HCT116 (cell line): ENCODE measurements around the gene ZNF32. TPM values are rescaled to one million over a fixed set of nuclear protein-coding genes. Genes with fewer than 3 reads are reported as not detected.

ENCODE experiments used
- ATAC-seq: fragments of 200-7000 bp; cut with Tn5 transposase; 2 replicates; pipeline ENCODE4 v1.9.1; 2020; ENCODE audit warnings: mild to moderate bottlenecking, moderate library complexity
- BruUV-seq: library from RNA; stranded (reverse); fragments of 400-500 nt; replicated peaks from 2 replicates; lab custom pipeline; 2021; lab: Mats Ljungman, UMichigan
- CTCF ChIA-PET: fragments of 300-600 bp; sonication (Branson Sonifier 250); formaldehyde crosslinking; loops from one replicate; lab custom pipeline; 2021; ENCODE audit warnings: antibody characterized with exemption; lab: Charles Lee
- POLR2A ChIA-PET: fragments of 300-600, 350-600 bp; sonication (Branson Sonifier 250); formaldehyde crosslinking; loops from one replicate; lab custom pipeline; 2021; ENCODE audit warnings: antibody characterized with exemption; lab: Charles Lee
- RAD21 ChIA-PET, 2 experiments: fragments of 300-600 bp; sonication (Branson Sonifier 250); formaldehyde crosslinking; loops; one replicate each; lab custom pipeline; 2023; ENCODE audit warnings: low total read pairs in 2 of 2; ENCODE audit not compliant: uncharacterized antibody in 2 of 2, unreplicated experiment in 2 of 2, low non-redundant PET in 1 of 2; lab: Charles Lee
- DNase-seq: peaks from one replicate; pipeline ENCODE4 v3.0.0-alpha.2; 2010; ENCODE audit warnings: low read depth, low spot score
- H2AFZ ChIP-seq: fragments of 200-600 bp; shearing (Covaris generic), sonication (generic); 2 replicates; pipeline ENCODE4 v1.6.1; 2017; ENCODE audit warnings: low read depth, mixed run types, mixed read lengths, antibody characterized with exemption, low read length; ENCODE audit not compliant: poor library complexity, severe bottlenecking
- H3K27ac ChIP-seq: 2 replicates; pipeline ENCODE4 v1.5.1; 2012; ENCODE audit warnings: low read depth, low read length
- H3K27me3 ChIP-seq: fragments of 200-600 bp; sonication (generic); 2 replicates; pipeline ENCODE4 v1.6.1; 2016; ENCODE audit warnings: mixed run types, low read length, mixed read lengths; ENCODE audit not compliant: insufficient read depth
- H3K36me3 ChIP-seq, 2 experiments: fragments of 200-500 bp in 1 of 2; fragments of 200-600 bp in 1 of 2; sonication (Bioruptor generic) in 1 of 2; sonication (generic) in 1 of 2; 2 replicates each; pipeline versions ENCODE4 v1.5.1 to v1.6.1; 2014 to 2016; ENCODE audit warnings: low read length in 2 of 2, inconsistent platforms in 1 of 2, mixed read lengths in 1 of 2, mixed run types in 1 of 2; ENCODE audit not compliant: insufficient read depth in 2 of 2, control insufficient read depth in 1 of 2
- H3K4me1 ChIP-seq, 2 experiments: fragments of 200-600 bp in 1 of 2; sonication (generic) in 1 of 2; 2 replicates each; pipeline versions ENCODE4 v1.5.1 to v1.6.1; 2012 to 2017; ENCODE audit warnings: low read length in 2 of 2, inconsistent platforms in 1 of 2, mild to moderate bottlenecking in 1 of 2, mixed read lengths in 1 of 2, mixed run types in 1 of 2, moderate library complexity in 1 of 2; ENCODE audit not compliant: insufficient read depth in 2 of 2, control insufficient read depth in 1 of 2
- H3K4me2 ChIP-seq: fragments of 200-600 bp; sonication (generic); 2 replicates; pipeline ENCODE4 v1.6.1; 2017; ENCODE audit warnings: mixed run types, low read length, mixed read lengths
- H3K4me3 ChIP-seq, 2 experiments: fragments of 200-600 bp in 1 of 2; sonication (generic) in 1 of 2; replicated peaks in 1 of 2; 2 replicates each; pipeline ENCODE4 v1.5.1; 2011 to 2016; ENCODE audit warnings: low read length in 2 of 2, control low read depth in 1 of 2, low read depth in 1 of 2, mild to moderate bottlenecking in 1 of 2, mixed read lengths in 1 of 2, mixed run types in 1 of 2
- H3K79me2 ChIP-seq: fragments of 200-600 bp; sonication (generic); 2 replicates; pipeline ENCODE4 v1.6.1; 2017; ENCODE audit warnings: mild to moderate bottlenecking, mixed run types, low read length, moderate library complexity, mixed read lengths; ENCODE audit not compliant: insufficient read depth
- H3K9ac ChIP-seq: fragments of 200-600 bp; sonication (generic); 2 replicates; pipeline ENCODE4 v1.6.1; 2016; ENCODE audit warnings: low read length, mixed read lengths
- H3K9me2 ChIP-seq: fragments of 200-600 bp; sonication (generic), shearing (Covaris generic); 2 replicates; pipeline ENCODE4 v1.6.1; 2017; ENCODE audit warnings: mixed run types, mild to moderate bottlenecking, moderate library complexity; ENCODE audit not compliant: insufficient read depth
- H3K9me3 ChIP-seq, 2 experiments: fragments of 200-500 bp in 1 of 2; fragments of 200-600 bp in 1 of 2; sonication (Bioruptor generic) in 1 of 2; sonication (generic) in 1 of 2; 2 replicates each; pipeline ENCODE4 v1.6.1; 2014 to 2017; ENCODE audit warnings: low read length in 2 of 2, mixed read lengths in 2 of 2, inconsistent platforms in 1 of 2, low read depth in 1 of 2, mild to moderate bottlenecking in 1 of 2, mixed run types in 1 of 2, moderate library complexity in 1 of 2; ENCODE audit not compliant: control insufficient read depth in 1 of 2, insufficient read depth in 1 of 2
- H4K20me1 ChIP-seq: fragments of 200-600 bp; sonication (generic), shearing (Covaris generic); 2 replicates; pipeline ENCODE4 v1.6.1; 2017; ENCODE audit warnings: mixed run types, mild to moderate bottlenecking, moderate library complexity; ENCODE audit not compliant: insufficient read depth
- CBX3 ChIP-seq: IDR thresholded peaks from 2 replicates; pipeline ENCODE4 v1.6.1; 2012; ENCODE audit warnings: low read depth
- EGR1 ChIP-seq: IDR thresholded peaks from 2 replicates; pipeline ENCODE4 v1.6.1; 2012; ENCODE audit warnings: low read depth
- ELF1 ChIP-seq: IDR thresholded peaks from 2 replicates; pipeline ENCODE4 v1.6.1; 2012; ENCODE audit warnings: low read depth, borderline replicate concordance
- EZH2 ChIP-seq: fragments of 200-600 bp; sonication (generic); IDR thresholded peaks from 2 replicates; pipeline ENCODE4 v1.6.1; 2017; ENCODE audit warnings: antibody characterized with exemption, mixed run types
- FOSL1 ChIP-seq: IDR thresholded peaks from 2 replicates; pipeline ENCODE4 v1.6.1; 2012; ENCODE audit warnings: low read depth
- POLR2A ChIP-seq: IDR thresholded peaks from 2 replicates; pipeline ENCODE4 v1.7.0; 2011; ENCODE audit warnings: borderline replicate concordance; ENCODE audit not compliant: insufficient read depth, insufficient read length; ENCODE audit errors: extremely low read depth
- POLR2AphosphoS5 ChIP-seq: IDR thresholded peaks from 2 replicates; pipeline ENCODE4 v1.6.1; 2011; ENCODE audit warnings: mild to moderate bottlenecking, low read depth, low read length, moderate library complexity
- RAD21 ChIP-seq: IDR thresholded peaks from 2 replicates; pipeline ENCODE4 v1.6.1; 2012; ENCODE audit warnings: low read depth, mild to moderate bottlenecking
- SIN3A ChIP-seq: IDR thresholded peaks from 2 replicates; pipeline ENCODE4 v1.6.1; 2012; ENCODE audit warnings: low read depth
- SP1 ChIP-seq: IDR thresholded peaks from 2 replicates; pipeline ENCODE4 v1.6.1; 2012; ENCODE audit warnings: low read depth
- TCF7L2 ChIP-seq: IDR thresholded peaks from 2 replicates; pipeline ENCODE4 v1.7.0; 2011; ENCODE audit warnings: borderline replicate concordance, inconsistent platforms; ENCODE audit not compliant: insufficient read depth, insufficient read length; ENCODE audit errors: extremely low read depth
- YY1 ChIP-seq: IDR thresholded peaks from 2 replicates; pipeline ENCODE4 v1.6.1; 2011; ENCODE audit warnings: low read length, low read depth, moderate library complexity, mild to moderate bottlenecking; ENCODE audit not compliant: insufficient replicate concordance; ENCODE audit errors: extremely low read depth
- ZFX ChIP-seq: fragments of 450-650 bp; IDR thresholded peaks from 2 replicates; pipeline ENCODE4 v1.6.1; 2017
- ZNF274 ChIP-seq: fragments of 200-500 bp; sonication (Bioruptor generic); IDR thresholded peaks from 2 replicates; pipeline ENCODE4 v1.6.1; 2014; ENCODE audit warnings: mild to moderate bottlenecking, low read depth, low read length, inconsistent platforms
- intact Hi-C: fragments of 100-400 bp; cut with micrococcal nuclease; formaldehyde crosslinking; loops from 2 replicates; pipeline ENCODE4 v1.10.0; 2022
- total RNA-seq: library from RNA; stranded (reverse); gene quantifications from one replicate; pipeline ENCODE4 v1.2.1, GENCODE V29; 2021; ENCODE audit not compliant: unreplicated experiment
- TF ChIP-seq, protein P1 (sequence below): IDR thresholded peaks from 2 replicates; pipeline ENCODE4 v1.6.1; 2012
- TF ChIP-seq, protein P2 (sequence below): IDR thresholded peaks from 2 replicates; pipeline ENCODE4 v1.6.1; 2012

ZNF32 gene
- total RNA-seq, 1 experiment from 2014 or later, result 10.3 TPM

DNA sequence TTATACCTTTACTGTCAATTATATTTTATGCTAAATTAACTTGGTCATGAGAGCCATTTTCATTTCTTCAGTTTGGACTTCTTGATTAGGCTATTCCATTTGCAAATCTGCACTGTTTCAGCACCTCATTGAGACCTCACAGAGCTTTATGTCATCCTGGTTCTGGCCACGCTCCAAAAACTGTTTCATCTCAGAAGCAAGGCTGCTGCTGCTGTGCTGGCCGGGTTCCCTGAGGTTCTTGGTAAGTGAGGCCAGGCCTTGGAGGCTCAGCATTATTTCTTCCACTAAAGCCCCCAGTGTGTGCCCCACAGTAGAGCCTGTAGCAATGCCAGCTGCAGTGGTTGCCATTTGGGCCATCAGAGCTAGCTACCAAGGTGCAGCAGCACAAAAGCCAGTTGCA, 50.2 kb downstream of the ZNF32 start:
- no peak for TF ChIP-seq SIN3A
- no peak for TF ChIP-seq FOSL1
- TF ChIP-seq, protein P1, sequence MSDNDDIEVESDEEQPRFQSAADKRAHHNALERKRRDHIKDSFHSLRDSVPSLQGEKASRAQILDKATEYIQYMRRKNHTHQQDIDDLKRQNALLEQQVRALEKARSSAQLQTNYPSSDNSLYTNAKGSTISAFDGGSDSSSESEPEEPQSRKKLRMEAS, result no peak
- TF ChIP-seq, protein P2, sequence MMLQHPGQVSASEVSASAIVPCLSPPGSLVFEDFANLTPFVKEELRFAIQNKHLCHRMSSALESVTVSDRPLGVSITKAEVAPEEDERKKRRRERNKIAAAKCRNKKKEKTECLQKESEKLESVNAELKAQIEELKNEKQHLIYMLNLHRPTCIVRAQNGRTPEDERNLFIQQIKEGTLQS, result no peak
- no peak for TF ChIP-seq TCF7L2
- TF ChIP-seq RAD21, result no peak
- TF ChIP-seq CBX3, result no peak
- TF ChIP-seq ZNF274, result no peak
- TF ChIP-seq POLR2A, result no peak
- TF ChIP-seq EGR1, result no peak
- TF ChIP-seq YY1, result no peak
- TF ChIP-seq SP1, result no peak
- TF ChIP-seq POLR2AphosphoS5, result no peak
- TF ChIP-seq, all 23 proteins: peak for 0
- BruUV-seq, result no TSS peak
- Histone ChIP-seq H3K27ac (no peak overlapping the region), H2AFZ (no peak overlapping the region), H4K20me1 (no peaks in the 10 kb centered on the region), H3K79me2 (no peaks in the 10 kb centered on the region), H3K36me3 (no peaks in the 10 kb centered on the region), H3K9ac (no peak overlapping the region), H3K27me3 (no peaks in the 10 kb centered on the region), H3K4me3 (no peak overlapping the region), H3K9me3 (no peaks in the 10 kb centered on the region), H3K9me2 (no peaks in the 10 kb centered on the region), H3K4me2 (no peak overlapping the region), H3K4me1 (no peaks in the 10 kb centered on the region)
- ChIA-PET POLR2A (no interaction called here), RAD21 (no interaction called here), CTCF (no interaction called here)
- DNase-seq (no peak), ATAC-seq (no peak)
- intact Hi-C loops, result no loop called here

DNA sequence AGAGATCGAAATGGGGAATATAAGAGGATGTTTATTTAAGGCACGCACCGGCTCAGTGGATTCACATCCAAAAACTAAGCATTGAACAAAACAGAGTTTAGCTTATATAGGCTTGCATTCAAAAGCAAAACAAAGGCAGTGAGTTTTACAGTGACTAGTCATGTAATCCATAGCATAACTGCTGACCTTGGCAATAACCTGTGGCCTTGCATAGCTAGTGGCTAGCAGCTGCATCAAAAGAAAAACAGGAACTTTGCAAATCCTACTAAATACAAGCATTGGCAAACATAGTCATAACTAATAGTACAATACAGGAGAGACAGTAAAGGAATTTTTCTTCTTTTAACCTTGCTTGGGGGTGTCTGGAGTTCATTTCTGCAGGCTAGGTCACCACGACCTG, 52.1 kb downstream of the ZNF32 start:
- RAD21 ChIA-PET, result no interaction called here

More for the DNA sequence above, 52.1 kb downstream of the ZNF32 start:
- H4K20me1 ChIP-seq, result no peaks in the 10 kb centered on the region
- H3K9me2 ChIP-seq, result no peaks in the 10 kb centered on the region
- no TSS peak for BruUV-seq
- no peaks in the 10 kb centered on the region for H3K9me3 ChIP-seq
- H3K27me3 ChIP-seq, result no peaks in the 10 kb centered on the region
- H3K79me2 ChIP-seq, result no peaks in the 10 kb centered on the region
- DNase-seq (no peak), ATAC-seq (no peak)
- H3K4me1 ChIP-seq, result no peaks in the 10 kb centered on the region
- ChIA-PET CTCF (no interaction called here), POLR2A (no interaction called here)
- no peak overlapping the region for H3K9ac ChIP-seq
- TF ChIP-seq ZFX (no peak), ELF1 (no peak), SIN3A (no peak), FOSL1 (no peak), RAD21 (no peak), EZH2 (no peak), TCF7L2 (no peak), ZNF274 (no peak)
- no peaks in the 10 kb centered on the region for H3K36me3 ChIP-seq
- no peak overlapping the region for H3K4me3 ChIP-seq
- H3K4me2 ChIP-seq, result no peak overlapping the region
- intact Hi-C loops, result no loop called here
- no peak overlapping the region for H2AFZ ChIP-seq
- H3K27ac ChIP-seq, result no peak overlapping the region
